SH-SY5Y (cell line): ENCODE measurements around the gene NIN.

Experiments used
- GATA2 ChIP-seq: IDR thresholded peaks from 2 replicates; pipeline ENCODE4 v1.6.1; 2011; ENCODE audit warnings: mild to moderate bottlenecking, low read depth, low read length
- GATA3 ChIP-seq: IDR thresholded peaks from 2 replicates; pipeline ENCODE4 v1.6.1; 2011; ENCODE audit warnings: low read depth, mild to moderate bottlenecking, low read length, moderate library complexity

- TF ChIP-seq GATA2: no peak
- no peak for TF ChIP-seq GATA3
Measured at GRCh38 chr14:50786751-50787464, 44.1 kb downstream of the NIN start.
